HepG2 (cell line): ENCODE results near the gene CCDC9B.

Experiments
- MAZ ChIP-seq, 2 experiments: sonication (generic) in 1 of 2; formaldehyde crosslinking in 1 of 2; IDR thresholded peaks; 2 replicates each; pipeline versions ENCODE4 v1.5.0 to v1.6.1; 2012 to 2020; ENCODE audit warnings: low read depth in 2 of 2, mild to moderate bottlenecking in 2 of 2, borderline replicate concordance in 1 of 2, improper control_type of control experiment in 1 of 2, low read length in 1 of 2, missing genetic modification reagents in 1 of 2, moderate library complexity in 1 of 2
- NFIB ChIP-seq: sonication (generic); formaldehyde crosslinking; IDR thresholded peaks from 2 replicates; pipeline ENCODE4 v1.9.0; 2021; ENCODE audit warnings: missing genetic modification reagents, mild to moderate bottlenecking, borderline replicate concordance
- POLR2AphosphoS5 ChIP-seq: IDR thresholded peaks from 2 replicates; pipeline ENCODE4 v1.6.1; 2012; ENCODE audit warnings: low read depth, low read length
- SMARCC2 ChIP-seq: fragments of 450-650 bp; IDR thresholded peaks from 2 replicates; pipeline ENCODE4 v1.6.1; 2017; ENCODE audit warnings: antibody characterized with exemption, mild to moderate bottlenecking
- TEAD2 ChIP-seq: sonication (generic); formaldehyde crosslinking; IDR thresholded peaks from 2 replicates; pipeline ENCODE4 v1.9.0; 2021; ENCODE audit warnings: missing genetic modification reagents
- U2AF1 ChIP-seq: fragments of 200-400 bp; formaldehyde crosslinking; optimal IDR thresholded peaks from 2 replicates; pipeline ENCODE3; 2017; ENCODE audit warnings: mild to moderate bottlenecking, low read depth, low read length
- ZBTB38 ChIP-seq: sonication (generic); formaldehyde crosslinking; IDR thresholded peaks from 2 replicates; pipeline ENCODE4 v1.5.1; 2020; ENCODE audit warnings: mild to moderate bottlenecking, missing genetic modification reagents

DNA sequence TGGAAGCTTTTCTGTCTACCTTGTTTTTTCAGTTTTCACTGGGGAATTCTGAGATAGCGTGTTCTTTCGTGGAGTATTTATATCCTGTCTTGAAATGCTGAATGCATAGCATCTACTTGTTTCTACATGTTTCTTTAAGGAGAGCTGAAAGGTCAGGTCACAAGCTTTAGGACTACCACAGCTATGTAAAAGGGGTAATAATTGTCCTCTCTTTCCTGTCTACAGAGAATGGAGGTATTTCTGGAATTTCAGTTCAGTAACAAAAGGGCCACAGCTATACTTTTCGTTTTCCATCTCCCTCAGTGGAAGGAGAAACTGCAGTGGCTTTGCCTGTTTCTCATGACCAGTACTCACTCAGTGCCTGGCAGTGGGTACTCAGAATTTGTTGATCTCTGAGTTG lies 12.6 kb downstream of the CCDC9B start:
- TF ChIP-seq NFIB (CRISPR knock-in tag) = no peak
- TF ChIP-seq SMARCC2 = no peak
- TF ChIP-seq TEAD2 (CRISPR knock-in tag) = no peak
- no peak for TF ChIP-seq U2AF1
- TF ChIP-seq ZBTB38 (CRISPR knock-in tag) = no peak
- no peak for TF ChIP-seq POLR2AphosphoS5
- no peak for TF ChIP-seq MAZ (IDR thresholded peaks at IDR 0.05; ENCODE audit: borderline replicate concordance, low read depth, low read length)
- TF ChIP-seq MAZ (CRISPR knock-in tag; IDR thresholded peaks at IDR 0.05; ENCODE audit: low read depth) = no peak
